Testis (tissue), 3 donors: ENCODE data around the gene BSDC1. TPM values are rescaled to one million over a fixed set of nuclear protein-coding genes. Genes with fewer than 3 reads are reported as not detected.
A peak's percentile ranks its signal among the peaks of the same experiment; 100 is the strongest.

ENCODE experiments used
- DNase-seq: peaks from one replicate; pipeline ENCODE4 v3.0.0-alpha.2; 2019
- H3K27ac ChIP-seq, 2 donors: fragments of 200-600 bp; sonication (generic); one replicate each; pipeline ENCODE4 v1.5.1; 2019
- H3K27me3 ChIP-seq: fragments of 200-600 bp; sonication (generic); one replicate; pipeline ENCODE4 v1.5.1; 2019
- H3K36me3 ChIP-seq: fragments of 200-600 bp; sonication (generic); one replicate; pipeline ENCODE4 v1.5.1; 2017; ENCODE audit warnings: low read depth; ENCODE audit errors: missing control alignments
- H3K4me1 ChIP-seq: fragments of 200-600 bp; sonication (generic); one replicate; pipeline ENCODE4 v1.5.1; 2019
- H3K4me3 ChIP-seq, 2 donors: fragments of 200-600 bp; sonication (generic); one replicate each; pipeline ENCODE4 v1.5.1; 2017 to 2019
- H3K9me3 ChIP-seq: fragments of 200-600 bp; sonication (generic); one replicate; pipeline ENCODE4 v1.5.1; 2017
- CTCF ChIP-seq, 3 experiments: fragments of 450-650 bp in 2 of 3; fragments of 200-600 bp in 1 of 3; sonication (generic) in 1 of 3; IDR thresholded peaks; one replicate each; pipeline ENCODE4 v1.5.1; 2016 to 2019; ENCODE audit warnings: antibody characterized with exemption in 3 of 3, mild to moderate bottlenecking in 2 of 3, moderate library complexity in 1 of 3
- POLR2A ChIP-seq: fragments of 450-650 bp; IDR thresholded peaks from one replicate; pipeline ENCODE4 v1.6.1; 2017; ENCODE audit warnings: antibody characterized with exemption, mild to moderate bottlenecking, moderate library complexity
- WGBS, 2 donors: methylation state at CpG; one replicate each; pipeline ENCODE4 v1.1.5; 2018; 5-methylcytosine and 5-hydroxymethylcytosine counted together
- intact Hi-C: fragments of 100-400 bp; cut with DNase I; formaldehyde crosslinking; loops from one replicate; pipeline ENCODE4 v1.15.1; 2023; ENCODE audit warnings: low total_unique reads
- polyA plus RNA-seq: library from polyadenylated mRNA; stranded (reverse); fragments of 350-450 nt; fragmentation: Illumina TruSeq; extraction: RNeasy Lipid Tissue Mini Kit (QIAGEN cat#74804); gene quantifications from one replicate; pipeline ENCODE4 v1.2.3, GENCODE V29; 2014; ENCODE audit warnings: low read depth, low replicate concordance; ENCODE audit not compliant: insufficient read depth
- total RNA-seq, 2 donors: library from RNA; depleted of rRNA; stranded (reverse); fragments of >200 nt; gene quantifications; one replicate each; pipeline ENCODE4 v1.2.3, GENCODE V29; 2016

Gene BSDC1
- total and polyA plus RNA-seq, 3 donors from 2014 or later: 130 to 234 (median 160) TPM

- H3K27ac ChIP-seq: peak overlapping the region in 1 of 2 donors; percentile 2
- peaks cover 50% of the 10 kb centered on the region for H3K4me1 ChIP-seq
- no peaks in the 10 kb centered on the region for H3K36me3 ChIP-seq
Measured at GRCh38 chr1:32341186-32341757, 53.0 kb downstream of the BSDC1 start.

GRCh38 chr1:32339363-32339978 lies 54.8 kb downstream of the BSDC1 start:
- Histone ChIP-seq H3K4me1 (peaks cover 38% of the 10 kb centered on the region), H3K4me3 (no peak overlapping the region), H3K36me3 (no peaks in the 10 kb centered on the region), H3K9me3 (no peaks in the 10 kb centered on the region), H3K27me3 (no peaks in the 10 kb centered on the region), H3K27ac (peak overlapping the region in 1 of 2 donors; percentile 7)
- DNase-seq: no peak
- WGBS, 2 donors: 82 to 87% methylated on average over 5 of the region's 5 CpGs
- intact Hi-C loops: loop anchor here (10.0 kb wide), 1 partner anchor 95 kb away; the partner anchor contains the start of gene FAM167B
- TF ChIP-seq CTCF (IDR thresholded peaks at IDR 0.05) (no peak), POLR2A (no peak)

More at GRCh38 chr1:32341186-32341757, 53.0 kb downstream of the BSDC1 start:
- Histone ChIP-seq H3K4me3 (no peak overlapping the region), H3K27me3 (no peaks in the 10 kb centered on the region), H3K9me3 (no peaks in the 10 kb centered on the region)
- intact Hi-C loops: no loop called here
- no peak for DNase-seq
- WGBS, 2 donors: 79 to 81% methylated on average over 11 of the region's 11 CpGs
- TF ChIP-seq CTCF (IDR thresholded peaks at IDR 0.05) (no peak), POLR2A (no peak)

- intact Hi-C loops: loop anchor here (10.0 kb wide), 1 partner anchor 94 kb away; the partner anchor contains the start of gene FAM167B
- WGBS, 2 donors: 68 to 88% methylated on average over 11 to 14 of the region's 14 CpGs
- H3K9me3 ChIP-seq: no peaks in the 10 kb centered on the region
- no peak overlapping the region for H3K4me3 ChIP-seq
- no peaks in the 10 kb centered on the region for H3K36me3 ChIP-seq
- H3K27ac ChIP-seq: no peak overlapping the region
- peaks cover 46% of the 10 kb centered on the region for H3K4me1 ChIP-seq
- TF ChIP-seq POLR2A: no peak
- TF ChIP-seq CTCF (IDR thresholded peaks at IDR 0.05): no peak
- H3K27me3 ChIP-seq: no peaks in the 10 kb centered on the region
- DNase-seq: no peak
Measured at GRCh38 chr1:32338637-32339145, 55.5 kb downstream of the BSDC1 start.

- Histone ChIP-seq H3K4me1 (peaks cover 52% of the 10 kb centered on the region), H3K4me3 (no peak overlapping the region), H3K27ac (no peak overlapping the region), H3K27me3 (no peaks in the 10 kb centered on the region), H3K36me3 (no peaks in the 10 kb centered on the region), H3K9me3 (no peaks in the 10 kb centered on the region)
- no peak for TF ChIP-seq CTCF (IDR thresholded peaks at IDR 0.05)
- no peak for TF ChIP-seq POLR2A
- WGBS, 2 donors: 55 to 74% methylated on average over 14 to 16 of the region's 16 CpGs
- peak; percentile 74 for DNase-seq
- intact Hi-C loops: loop anchor here (10.0 kb wide), 1 partner anchor 93 kb away; the partner anchor contains the start of gene FAM167B
Measured at GRCh38 chr1:32337855-32338636, 56.2 kb downstream of the BSDC1 start.
